Measurements from ENCODE around the gene MRPL34.

DNA sequence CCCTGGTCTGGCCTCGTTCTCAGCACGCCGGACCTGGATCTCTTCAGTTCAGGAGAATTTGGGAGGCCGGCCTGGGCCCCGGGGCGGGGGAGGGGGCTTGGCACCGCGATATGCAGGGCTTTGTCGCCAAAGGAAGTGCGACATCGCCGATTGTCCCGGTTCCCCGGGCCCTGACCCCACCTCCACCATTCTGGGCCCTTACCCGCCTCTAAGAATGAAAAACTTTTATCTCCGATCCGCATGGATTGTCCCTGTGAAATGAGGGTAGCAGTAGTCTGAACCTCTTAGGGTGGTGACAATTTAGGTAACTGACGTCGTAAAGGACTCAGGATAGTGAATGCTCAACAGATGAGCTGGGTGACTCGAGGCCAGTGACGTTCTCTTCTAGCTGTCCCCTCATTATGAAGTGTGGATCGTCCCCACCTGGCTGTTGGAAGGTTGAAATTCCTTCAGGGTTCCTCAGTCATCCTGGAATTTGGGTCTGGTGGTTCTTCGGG lies 4.3 kb downstream of the MRPL34 start:
- TF ChIP-seq POLR2AphosphoS5 (IDR thresholded peaks at IDR 0.05; ENCODE audit: borderline replicate concordance, low read depth, low read length) (no peak), EZH2 (IDR thresholded peaks at IDR 0.05) (no peak), FOXP2 (optimal IDR thresholded peaks at IDR 0.05; ENCODE audit: control extremely low read depth, extremely low read length, insufficient read depth) (no peak)

All from SK-N-MC (cell line).